HG03139 (cell line): ENCODE data around the gene AFAP1L2.

Source experiments
- ATAC-seq: cut with Tn5 transposase; IDR thresholded peaks from one replicate; pipeline ENCODE4 v1.9.1; 2021; ENCODE audit not compliant: unreplicated experiment

Gene AFAP1L2

GRCh38 chr10:114392112-114392835, 12.0 kb downstream of the AFAP1L2 start:
- ATAC-seq, result no peak

- no peak for ATAC-seq
These were observed 12.7 kb downstream of the AFAP1L2 start for GRCh38 chr10:114391599-114391998.

GRCh38 chr10:114389426-114389825, 14.9 kb downstream of the AFAP1L2 start:
- no peak for ATAC-seq

- peak; percentile 56 for ATAC-seq
These were observed 16.0 kb downstream of the AFAP1L2 start for GRCh38 chr10:114388275-114388674.

GRCh38 chr10:114387784-114388183, 16.5 kb downstream of the AFAP1L2 start:
- ATAC-seq, result no peak

GRCh38 chr10:114386452-114386851, 17.9 kb downstream of the AFAP1L2 start:
- ATAC-seq, result no peak

GRCh38 chr10:114385557-114385956, 18.7 kb downstream of the AFAP1L2 start:
- ATAC-seq, result no peak

GRCh38 chr10:114384601-114385000, 19.7 kb downstream of the AFAP1L2 start:
- ATAC-seq, result no peak

- ATAC-seq, result no peak
These were observed 20.1 kb downstream of the AFAP1L2 start for GRCh38 chr10:114384181-114384580.

GRCh38 chr10:114380797-114381196, 23.5 kb downstream of the AFAP1L2 start:
- ATAC-seq, result no peak

GRCh38 chr10:114380060-114380459, 24.2 kb downstream of the AFAP1L2 start:
- no peak for ATAC-seq

- no peak for ATAC-seq
These were observed 24.7 kb downstream of the AFAP1L2 start for GRCh38 chr10:114379631-114380041.

- no peak for ATAC-seq
These were observed 27.8 kb downstream of the AFAP1L2 start for GRCh38 chr10:114376523-114376922.

GRCh38 chr10:114375047-114375446, 29.3 kb downstream of the AFAP1L2 start:
- ATAC-seq, result no peak

GRCh38 chr10:114374053-114374791, 30.1 kb downstream of the AFAP1L2 start:
- no peak for ATAC-seq

- ATAC-seq, result no peak
These were observed 30.7 kb downstream of the AFAP1L2 start for GRCh38 chr10:114373631-114374030.

GRCh38 chr10:114372995-114373394, 31.3 kb downstream of the AFAP1L2 start:
- ATAC-seq, result no peak

GRCh38 chr10:114372179-114372578, 32.1 kb downstream of the AFAP1L2 start:
- ATAC-seq, result no peak

GRCh38 chr10:114370966-114371365, 33.3 kb downstream of the AFAP1L2 start:
- ATAC-seq, result no peak

- no peak for ATAC-seq
These were observed 34.1 kb downstream of the AFAP1L2 start for GRCh38 chr10:114370199-114370598.

- no peak for ATAC-seq
These were observed 36.3 kb downstream of the AFAP1L2 start for GRCh38 chr10:114368057-114368391.

- ATAC-seq, result no peak
These were observed 36.8 kb downstream of the AFAP1L2 start for GRCh38 chr10:114367351-114368056.
